ENCODE data around the gene DAO.

Gene DAO

GRCh38 chr12:108876550-108876949 lies 3.3 kb upstream of the DAO start:
- no peak for DNase-seq

GRCh38 chr12:108881953-108882352 lies 2.1 kb downstream of the DAO start:
- no peak for DNase-seq

GRCh38 chr12:108884116-108885012 lies 4.5 kb downstream of the DAO start:
- DNase-seq, result peak; percentile 68

- no peak for DNase-seq
These were observed 7.2 kb downstream of the DAO start for GRCh38 chr12:108886873-108887629.

- no peak for DNase-seq
These were observed 8.1 kb downstream of the DAO start for GRCh38 chr12:108888031-108888430.

GRCh38 chr12:108890208-108890607 lies 10.3 kb downstream of the DAO start:
- peak; percentile 77 for DNase-seq

- DNase-seq, result no peak
These were observed 15.4 kb downstream of the DAO start for GRCh38 chr12:108895220-108895802.

- no peak for DNase-seq
These were observed 16.4 kb downstream of the DAO start for GRCh38 chr12:108896336-108896735.

GRCh38 chr12:108896817-108897216 lies 16.9 kb downstream of the DAO start:
- DNase-seq, result no peak

GRCh38 chr12:108899145-108899544 lies 19.3 kb downstream of the DAO start:
- no peak for DNase-seq

- DNase-seq, result no peak
These were observed 25.8 kb downstream of the DAO start for GRCh38 chr12:108905725-108906124.

- DNase-seq, result no peak
These were observed 27.1 kb downstream of the DAO start for GRCh38 chr12:108906971-108907370.

GRCh38 chr12:108907839-108908351 lies 28.0 kb downstream of the DAO start:
- DNase-seq, result no peak

- no peak for DNase-seq
These were observed 30.4 kb downstream of the DAO start for GRCh38 chr12:108910336-108910735.

GRCh38 chr12:108911915-108912314 lies 32.0 kb downstream of the DAO start:
- DNase-seq, result peak; percentile 85

GRCh38 chr12:108912361-108912760 lies 32.5 kb downstream of the DAO start:
- no peak for DNase-seq

- no peak for DNase-seq
These were observed 34.2 kb downstream of the DAO start for GRCh38 chr12:108914121-108914531.

- no peak for DNase-seq
These were observed 35.8 kb downstream of the DAO start for GRCh38 chr12:108915632-108916133.

- DNase-seq, result no peak
These were observed 36.4 kb downstream of the DAO start for GRCh38 chr12:108916336-108916735.

GRCh38 chr12:108918206-108918605 lies 38.3 kb downstream of the DAO start:
- no peak for DNase-seq

GRCh38 chr12:108918960-108919642 lies 39.2 kb downstream of the DAO start:
- DNase-seq, result no peak

GRCh38 chr12:108921946-108922345 lies 42.1 kb downstream of the DAO start:
- DNase-seq, result no peak

GRCh38 chr12:108922918-108923317 lies 43.0 kb downstream of the DAO start:
- no peak for DNase-seq

Data from islet precursor cell (in vitro differentiated cells).